Measurements from ENCODE around the gene PGC. TPM values are rescaled to one million over a fixed set of nuclear protein-coding genes. Genes with fewer than 3 reads are reported as not detected.

Gene PGC
- total RNA-seq, 4 donors from 2014 or later, result not detected

GRCh38 chr6:41702771-41703494 is 44.3 kb downstream of the PGC start:
- DNase-seq (ENCODE audit: low spot score) (no peak), ATAC-seq (ENCODE audit: low FRiP score) (no peak)
- no peak for TF ChIP-seq CTCF (IDR thresholded peaks at IDR 0.05)

GRCh38 chr6:41702089-41702745 is 45.0 kb downstream of the PGC start:
- DNase-seq (ENCODE audit: low spot score) (no peak), ATAC-seq (ENCODE audit: low FRiP score) (no peak)
- no peak for TF ChIP-seq CTCF (IDR thresholded peaks at IDR 0.05)

- no peak for TF ChIP-seq CTCF (IDR thresholded peaks at IDR 0.05)
- DNase-seq (ENCODE audit: low spot score) (no peak), ATAC-seq (ENCODE audit: low FRiP score) (no peak)
Observed at GRCh38 chr6:41700463-41701347, 46.5 kb downstream of the PGC start.

GRCh38 chr6:41699063-41699462 is 48.1 kb downstream of the PGC start:
- no peak for ATAC-seq (ENCODE audit: low FRiP score)
- TF ChIP-seq CTCF (IDR thresholded peaks at IDR 0.05), result no peak
- no peak for DNase-seq (ENCODE audit: low spot score)

GRCh38 chr6:41697861-41698781 is 49.1 kb downstream of the PGC start:
- TF ChIP-seq CTCF (IDR thresholded peaks at IDR 0.05), result no peak
- ATAC-seq (ENCODE audit: low FRiP score) (no peak), DNase-seq (ENCODE audit: low spot score) (no peak)

- no peak for DNase-seq (ENCODE audit: low spot score)
- ATAC-seq (ENCODE audit: low FRiP score), result no peak
- TF ChIP-seq CTCF (IDR thresholded peaks at IDR 0.05), result no peak
Observed at GRCh38 chr6:41696788-41697187, 50.4 kb downstream of the PGC start.

All from omental fat pad (tissue), 4 donors.